SU-DHL-6 (cell line): Measurements from ENCODE around the gene WNT7B.

Experiments used
- EZH2phosphoT487 ChIP-seq: fragments of 200-600 bp; sonication (generic), shearing (Covaris generic); conservative IDR thresholded peaks from 2 replicates; pipeline ENCODE4 v1.6.1; 2018; ENCODE audit warnings: mild to moderate bottlenecking, antibody characterized with exemption, low read length, moderate library complexity, mixed read lengths
- TF ChIP-seq, protein P1 (sequence below): fragments of 200-600 bp; sonication (generic); IDR thresholded peaks from one replicate; pipeline ENCODE4 v1.5.1; 2017; ENCODE audit warnings: antibody characterized with exemption, mild to moderate bottlenecking, low read length, moderate library complexity; ENCODE audit not compliant: insufficient read depth, poor library complexity, severe bottlenecking

DNA sequence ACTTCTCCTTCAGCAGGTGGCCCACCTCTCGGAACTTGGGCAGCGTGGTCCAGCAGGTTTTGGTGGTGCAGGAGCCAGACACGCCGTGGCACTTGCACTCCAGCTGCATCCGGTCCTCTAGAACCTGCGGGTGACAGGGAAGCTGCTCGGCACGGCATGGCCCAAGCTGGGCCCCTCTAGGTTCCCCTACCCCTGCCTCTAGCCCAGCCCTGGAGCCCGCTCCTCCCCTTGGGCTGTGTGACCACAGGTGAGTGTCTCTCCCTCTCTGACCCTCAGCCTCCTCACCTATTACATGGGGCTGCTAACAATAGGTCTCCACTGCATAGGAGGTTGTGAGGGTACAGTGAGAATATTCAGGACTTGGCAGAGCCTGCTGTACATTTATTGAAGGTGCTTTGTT, 53.8 kb downstream of the WNT7B start:
- TF ChIP-seq, protein P1, sequence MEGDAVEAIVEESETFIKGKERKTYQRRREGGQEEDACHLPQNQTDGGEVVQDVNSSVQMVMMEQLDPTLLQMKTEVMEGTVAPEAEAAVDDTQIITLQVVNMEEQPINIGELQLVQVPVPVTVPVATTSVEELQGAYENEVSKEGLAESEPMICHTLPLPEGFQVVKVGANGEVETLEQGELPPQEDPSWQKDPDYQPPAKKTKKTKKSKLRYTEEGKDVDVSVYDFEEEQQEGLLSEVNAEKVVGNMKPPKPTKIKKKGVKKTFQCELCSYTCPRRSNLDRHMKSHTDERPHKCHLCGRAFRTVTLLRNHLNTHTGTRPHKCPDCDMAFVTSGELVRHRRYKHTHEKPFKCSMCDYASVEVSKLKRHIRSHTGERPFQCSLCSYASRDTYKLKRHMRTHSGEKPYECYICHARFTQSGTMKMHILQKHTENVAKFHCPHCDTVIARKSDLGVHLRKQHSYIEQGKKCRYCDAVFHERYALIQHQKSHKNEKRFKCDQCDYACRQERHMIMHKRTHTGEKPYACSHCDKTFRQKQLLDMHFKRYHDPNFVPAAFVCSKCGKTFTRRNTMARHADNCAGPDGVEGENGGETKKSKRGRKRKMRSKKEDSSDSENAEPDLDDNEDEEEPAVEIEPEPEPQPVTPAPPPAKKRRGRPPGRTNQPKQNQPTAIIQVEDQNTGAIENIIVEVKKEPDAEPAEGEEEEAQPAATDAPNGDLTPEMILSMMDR, result no peak
- no peak for TF ChIP-seq EZH2phosphoT487
